ENCODE data around the gene EHMT1.
A peak's percentile ranks its signal among the peaks of the same experiment; 100 is the strongest.
"Not testable (repeated sequence)": the region's sequence is repeated elsewhere in the genome, so short reads cannot be mapped to it uniquely, and the experiment has no call there.

EHMT1 gene

GRCh38 chr9:137715321-137715720, 96.5 kb downstream of the EHMT1 start:
- TF ChIP-seq, protein P1, sequence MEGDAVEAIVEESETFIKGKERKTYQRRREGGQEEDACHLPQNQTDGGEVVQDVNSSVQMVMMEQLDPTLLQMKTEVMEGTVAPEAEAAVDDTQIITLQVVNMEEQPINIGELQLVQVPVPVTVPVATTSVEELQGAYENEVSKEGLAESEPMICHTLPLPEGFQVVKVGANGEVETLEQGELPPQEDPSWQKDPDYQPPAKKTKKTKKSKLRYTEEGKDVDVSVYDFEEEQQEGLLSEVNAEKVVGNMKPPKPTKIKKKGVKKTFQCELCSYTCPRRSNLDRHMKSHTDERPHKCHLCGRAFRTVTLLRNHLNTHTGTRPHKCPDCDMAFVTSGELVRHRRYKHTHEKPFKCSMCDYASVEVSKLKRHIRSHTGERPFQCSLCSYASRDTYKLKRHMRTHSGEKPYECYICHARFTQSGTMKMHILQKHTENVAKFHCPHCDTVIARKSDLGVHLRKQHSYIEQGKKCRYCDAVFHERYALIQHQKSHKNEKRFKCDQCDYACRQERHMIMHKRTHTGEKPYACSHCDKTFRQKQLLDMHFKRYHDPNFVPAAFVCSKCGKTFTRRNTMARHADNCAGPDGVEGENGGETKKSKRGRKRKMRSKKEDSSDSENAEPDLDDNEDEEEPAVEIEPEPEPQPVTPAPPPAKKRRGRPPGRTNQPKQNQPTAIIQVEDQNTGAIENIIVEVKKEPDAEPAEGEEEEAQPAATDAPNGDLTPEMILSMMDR (IDR thresholded peaks at IDR 0.05; ENCODE audit: poor library complexity, severe bottlenecking), result no peak
- no peak for DNase-seq (ENCODE audit: low spot score)
- peaks cover 42% of the 10 kb centered on the region for H3K36me3 ChIP-seq (ENCODE audit: low read depth)
- no peak overlapping the region for H3K4me3 ChIP-seq (ENCODE audit: severe bottlenecking)
- no peaks in the 10 kb centered on the region for H3K9me3 ChIP-seq (ENCODE audit: severe bottlenecking)
- peaks cover 3% of the 10 kb centered on the region for H3K4me1 ChIP-seq (ENCODE audit: insufficient read depth, poor library complexity, severe bottlenecking)
- no peak for ATAC-seq (ENCODE audit: low read depth)
- H3K27me3 ChIP-seq (ENCODE audit: insufficient read depth, poor library complexity, severe bottlenecking), result no peaks in the 10 kb centered on the region
- no peak overlapping the region for H3K27ac ChIP-seq (ENCODE audit: poor library complexity, severe bottlenecking)

DNA sequence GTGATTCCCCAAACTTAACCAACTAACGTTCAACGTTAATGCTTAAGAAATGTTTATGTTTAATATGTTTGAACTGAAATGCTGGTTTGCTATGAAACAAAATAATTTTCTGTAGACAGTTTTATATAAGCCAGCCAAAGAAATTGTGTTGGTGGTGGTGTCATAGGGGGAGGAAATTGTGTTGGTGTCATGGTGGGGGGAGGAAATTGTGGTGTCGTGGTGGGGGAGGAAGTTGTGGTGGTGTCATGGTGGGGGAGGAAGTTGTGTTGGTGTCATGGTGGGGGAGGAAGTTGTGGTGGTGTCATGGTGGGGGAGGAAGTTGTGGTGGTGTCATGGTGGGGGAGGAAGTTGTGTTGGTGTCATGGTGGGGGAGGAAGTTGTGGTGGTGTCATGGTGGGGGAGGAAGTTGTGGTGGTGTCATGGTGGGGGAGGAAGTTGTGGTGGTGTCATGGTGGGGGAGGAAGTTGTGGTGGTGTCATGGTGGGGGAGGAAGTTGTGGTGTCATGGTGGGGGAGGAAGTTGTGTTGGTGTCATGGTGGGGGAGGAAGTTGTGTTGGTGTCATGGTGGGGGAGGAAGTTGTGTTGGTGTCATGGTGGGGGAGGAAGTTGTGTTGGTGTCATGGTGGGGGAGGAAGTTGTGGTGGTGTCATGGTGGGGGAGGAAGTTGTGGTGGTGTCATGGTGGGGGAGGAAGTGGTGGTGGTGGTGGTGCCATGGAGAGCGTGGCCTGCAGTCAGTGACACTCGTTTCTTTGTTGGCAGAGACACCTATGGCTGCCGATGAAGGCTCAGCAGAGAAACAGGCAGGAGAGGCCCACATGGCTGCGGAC, 97.3 kb downstream of the EHMT1 start:
- not testable (repeated sequence) for ATAC-seq (ENCODE audit: low read depth); H3K4me3 ChIP-seq (ENCODE audit: severe bottlenecking); H3K27me3 ChIP-seq (ENCODE audit: insufficient read depth, poor library complexity, severe bottlenecking); H3K9me3 ChIP-seq (ENCODE audit: severe bottlenecking); DNase-seq (ENCODE audit: low spot score); H3K4me1 ChIP-seq (ENCODE audit: insufficient read depth, poor library complexity, severe bottlenecking); H3K27ac ChIP-seq (ENCODE audit: poor library complexity, severe bottlenecking)
- H3K36me3 ChIP-seq (ENCODE audit: low read depth), result peaks cover 39% of the 10 kb centered on the region

DNA sequence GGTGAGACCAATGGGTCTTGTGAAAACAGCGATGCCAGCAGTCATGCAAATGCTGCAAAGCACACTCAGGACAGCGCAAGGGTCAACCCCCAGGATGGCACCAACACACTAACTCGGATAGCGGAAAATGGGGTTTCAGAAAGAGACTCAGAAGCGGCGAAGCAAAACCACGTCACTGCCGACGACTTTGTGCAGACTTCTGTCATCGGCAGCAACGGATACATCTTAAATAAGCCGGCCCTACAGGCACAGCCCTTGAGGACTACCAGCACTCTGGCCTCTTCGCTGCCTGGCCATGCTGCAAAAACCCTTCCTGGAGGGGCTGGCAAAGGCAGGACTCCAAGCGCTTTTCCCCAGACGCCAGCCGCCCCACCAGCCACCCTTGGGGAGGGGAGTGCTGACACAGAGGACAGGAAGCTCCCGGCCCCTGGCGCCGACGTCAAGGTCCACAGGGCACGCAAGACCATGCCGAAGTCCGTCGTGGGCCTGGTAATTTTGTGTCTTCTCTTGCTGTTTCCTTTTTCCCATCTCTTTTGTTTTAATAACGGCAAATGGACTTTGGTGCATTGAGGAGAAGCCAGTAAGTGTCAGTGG, 98.0 kb downstream of the EHMT1 start:
- no peaks in the 10 kb centered on the region for H3K9me3 ChIP-seq (ENCODE audit: severe bottlenecking)
- TF ChIP-seq, protein P1 (IDR thresholded peaks at IDR 0.05; ENCODE audit: poor library complexity, severe bottlenecking), result no peak
- H3K27ac ChIP-seq (ENCODE audit: poor library complexity, severe bottlenecking), result no peak overlapping the region
- no peaks in the 10 kb centered on the region for H3K27me3 ChIP-seq (ENCODE audit: insufficient read depth, poor library complexity, severe bottlenecking)
- no peak for ATAC-seq (ENCODE audit: low read depth)
- H3K4me3 ChIP-seq (ENCODE audit: severe bottlenecking), result no peak overlapping the region
- no peak for DNase-seq (ENCODE audit: low spot score)
- peaks cover 9% of the 10 kb centered on the region for H3K4me1 ChIP-seq (ENCODE audit: insufficient read depth, poor library complexity, severe bottlenecking)
- H3K36me3 ChIP-seq (ENCODE audit: low read depth), result peaks cover 37% of the 10 kb centered on the region

GRCh38 chr9:137717776-137718327, 99.0 kb downstream of the EHMT1 start:
- DNase-seq (ENCODE audit: low spot score) (no peak), ATAC-seq (ENCODE audit: low read depth) (no peak)
- no peak overlapping the region for H3K4me3 ChIP-seq (ENCODE audit: severe bottlenecking)
- H3K27me3 ChIP-seq (ENCODE audit: insufficient read depth, poor library complexity, severe bottlenecking), result no peaks in the 10 kb centered on the region
- H3K36me3 ChIP-seq (ENCODE audit: low read depth), result peaks cover 32% of the 10 kb centered on the region
- H3K27ac ChIP-seq (ENCODE audit: poor library complexity, severe bottlenecking), result no peak overlapping the region
- TF ChIP-seq, protein P1 (IDR thresholded peaks at IDR 0.05; ENCODE audit: poor library complexity, severe bottlenecking), result no peak
- H3K9me3 ChIP-seq (ENCODE audit: severe bottlenecking), result no peaks in the 10 kb centered on the region
- H3K4me1 ChIP-seq (ENCODE audit: insufficient read depth, poor library complexity, severe bottlenecking), result peaks cover 11% of the 10 kb centered on the region

DNA sequence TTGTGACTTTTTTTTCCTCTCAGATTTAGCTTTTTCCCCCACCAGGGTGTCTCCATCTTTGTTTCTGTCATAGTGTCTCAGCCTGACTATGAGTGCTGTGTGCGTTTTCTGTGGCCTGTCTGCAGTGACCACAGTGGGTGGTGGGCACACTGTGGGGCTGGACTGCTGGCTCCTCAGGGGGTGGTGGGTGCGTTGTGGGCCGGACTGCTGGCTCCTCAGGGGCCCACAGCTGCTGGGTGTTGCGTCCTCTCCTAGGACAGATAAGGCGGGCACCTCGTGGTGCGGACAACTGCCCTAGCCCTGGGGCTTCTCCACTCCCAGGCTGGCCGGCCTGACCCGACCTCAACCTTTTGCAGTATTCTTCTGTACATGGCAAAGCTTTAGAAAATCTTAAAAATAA, 100.4 kb downstream of the EHMT1 start:
- Histone ChIP-seq H3K27ac (ENCODE audit: poor library complexity, severe bottlenecking) (peak overlapping the region; percentile 62), H3K4me3 (ENCODE audit: severe bottlenecking) (no peak overlapping the region), H3K36me3 (ENCODE audit: low read depth) (peaks cover 28% of the 10 kb centered on the region), H3K27me3 (ENCODE audit: insufficient read depth, poor library complexity, severe bottlenecking) (no peaks in the 10 kb centered on the region), H3K9me3 (ENCODE audit: severe bottlenecking) (no peaks in the 10 kb centered on the region), H3K4me1 (ENCODE audit: insufficient read depth, poor library complexity, severe bottlenecking) (peaks cover 15% of the 10 kb centered on the region)
- TF ChIP-seq, protein P1 (IDR thresholded peaks at IDR 0.05; ENCODE audit: poor library complexity, severe bottlenecking), result no peak
- no peak for ATAC-seq (ENCODE audit: low read depth)
- no peak for DNase-seq (ENCODE audit: low spot score)

All from RWPE2 (cell line).